ENCODE data around the gene NTRK3.

DNA sequence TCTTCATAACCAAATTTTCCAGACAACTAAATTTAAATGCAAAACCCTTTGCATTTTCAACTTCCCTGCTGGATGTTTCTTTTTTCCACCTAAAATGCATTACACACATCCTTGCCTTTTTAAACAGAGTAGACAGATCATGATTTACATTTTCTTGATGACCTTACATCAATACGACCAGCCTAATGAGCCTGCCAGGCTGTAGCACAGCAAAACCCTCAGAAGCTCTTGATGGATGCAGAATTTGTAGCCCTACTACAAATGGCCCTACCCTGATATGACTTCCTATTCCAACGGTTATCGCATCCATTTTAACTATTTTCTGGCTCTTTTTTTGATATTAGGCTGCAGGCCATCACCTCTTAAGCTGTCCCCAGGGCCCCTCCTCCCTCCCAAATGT, 66.3 kb downstream of the NTRK3 start:
- TF ChIP-seq POLR2A (IDR thresholded peaks at IDR 0.05; ENCODE audit: low read length) = no peak
- TF ChIP-seq GATA1 (IDR thresholded peaks at IDR 0.05; ENCODE audit: low read depth, low read length) = no peak

Data from erythroblast (primary cell).